Sigmoid colon (tissue), 7 donors: Measurements from ENCODE around the gene DGKH. TPM values are rescaled to one million over a fixed set of nuclear protein-coding genes. Genes with fewer than 3 reads are reported as not detected.
"Not testable (repeated sequence)": the region's sequence is repeated elsewhere in the genome, so short reads cannot be mapped to it uniquely, and the experiment has no call there.

Experiments
- DNase-seq: peaks from one replicate; pipeline ENCODE4 v3.0.0-alpha.2; 2019
- H3K27ac ChIP-seq, 4 donors: fragments of 200-600 bp; sonication (generic); one replicate each; pipeline ENCODE4 v1.5.1; 2016 to 2019; ENCODE audit warnings: mild to moderate bottlenecking in 1 of 4
- H3K27me3 ChIP-seq, 3 donors: fragments of 200-600 bp; sonication (generic); one replicate each; pipeline ENCODE4 v1.5.1; 2019; ENCODE audit warnings: mild to moderate bottlenecking in 1 of 3
- H3K36me3 ChIP-seq, 4 donors: fragments of 200-600 bp; sonication (generic); one replicate each; pipeline ENCODE4 v1.5.1; 2016 to 2019
- H3K4me1 ChIP-seq, 4 donors: fragments of 200-600 bp; sonication (generic); one replicate each; pipeline ENCODE4 v1.5.1; 2017 to 2019
- H3K4me3 ChIP-seq, 4 donors: fragments of 200-600 bp; sonication (generic); one replicate each; pipeline ENCODE4 v1.5.1; 2017 to 2019; ENCODE audit warnings: mild to moderate bottlenecking in 2 of 4, moderate library complexity in 1 of 4
- H3K9me3 ChIP-seq, 4 donors: fragments of 200-600 bp in 3 of 4; sonication (generic) in 3 of 4; one replicate each; pipeline versions ENCODE4 v1.5.1 to v1.6.1; 2013 to 2019
- EP300 ChIP-seq, 4 donors: sonication (generic); formaldehyde crosslinking; IDR thresholded peaks; one replicate each; pipeline ENCODE4 v1.6.1; 2017; ENCODE audit warnings: antibody characterized with exemption in 4 of 4
- POLR2A ChIP-seq, 2 donors: fragments of 450-650 bp; IDR thresholded peaks; one replicate each; pipeline ENCODE4 v1.6.1; 2016; ENCODE audit warnings: antibody characterized with exemption in 2 of 2, mild to moderate bottlenecking in 2 of 2, moderate library complexity in 2 of 2
- POLR2AphosphoS5 ChIP-seq, 4 donors: sonication (generic); formaldehyde crosslinking; IDR thresholded peaks; one replicate each; pipeline ENCODE4 v1.6.1; 2017; ENCODE audit warnings: antibody characterized with exemption in 4 of 4
- WGBS, 2 donors: extraction: QIAGEN DNeasy Blood & Tissue Kit; methylation state at CpG; one replicate each; pipeline ENCODE4 v1.1.7; 2013; 5-methylcytosine and 5-hydroxymethylcytosine counted together
- intact Hi-C: fragments of 100-400 bp; cut with DNase I; formaldehyde crosslinking; loops from one replicate; pipeline ENCODE4 v1.15.1; 2023
- polyA plus RNA-seq, 3 donors: library from polyadenylated mRNA; stranded (reverse); fragments of 200-250 nt; gene quantifications; one replicate each; pipeline ENCODE4 v1.2.3, GENCODE V29; 2013
- total RNA-seq, 4 donors: library from RNA; depleted of rRNA; stranded (reverse); fragments of >200 nt; gene quantifications; one replicate each; pipeline ENCODE4 v1.1.0, GENCODE V29; 2016
- TF ChIP-seq, protein P1 (sequence below), 4 experiments: fragments of 450-650 bp in 3 of 4; fragments of 200-600 bp in 1 of 4; IDR thresholded peaks; one replicate each; pipeline ENCODE4 v1.5.1; 2016 to 2019; ENCODE audit warnings: antibody characterized with exemption in 4 of 4, mild to moderate bottlenecking in 3 of 4, moderate library complexity in 2 of 4
- donor health status: healthy with polysubstance abuse.
- donor health status: Bipolar disorder and iron deficiency.
- donor health status: healthy.

Gene DGKH
- total and polyA plus RNA-seq, 7 donors: 1.2 to 23.3 (median 13.9) TPM

DNA sequence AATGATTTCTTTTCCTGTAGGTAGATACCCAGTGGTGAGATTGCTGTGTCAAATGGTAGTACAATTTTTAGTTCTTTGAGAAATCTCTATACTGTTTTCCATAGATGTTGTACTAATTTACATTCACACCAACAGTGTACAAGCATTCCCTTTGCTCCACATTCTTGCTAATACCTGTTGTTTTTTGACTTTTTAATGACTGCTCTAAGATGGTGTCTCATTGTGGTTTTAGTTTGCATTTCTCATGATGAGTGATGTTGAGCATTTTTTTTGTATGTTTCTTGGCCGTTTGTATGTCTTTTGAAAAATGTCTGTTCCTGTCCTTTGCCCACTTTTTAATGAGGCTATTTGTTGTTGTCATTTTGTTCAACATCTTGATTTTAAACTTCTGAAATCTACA lies 103.3 kb downstream of the DGKH start:
- no peaks in the 10 kb centered on the region for H3K4me1 ChIP-seq
- TF ChIP-seq POLR2AphosphoS5 (IDR thresholded peaks at IDR 0.05) (no peak), EP300 (IDR thresholded peaks at IDR 0.05) (no peak), POLR2A (IDR thresholded peaks at IDR 0.05) (no peak)
- TF ChIP-seq, protein P1, sequence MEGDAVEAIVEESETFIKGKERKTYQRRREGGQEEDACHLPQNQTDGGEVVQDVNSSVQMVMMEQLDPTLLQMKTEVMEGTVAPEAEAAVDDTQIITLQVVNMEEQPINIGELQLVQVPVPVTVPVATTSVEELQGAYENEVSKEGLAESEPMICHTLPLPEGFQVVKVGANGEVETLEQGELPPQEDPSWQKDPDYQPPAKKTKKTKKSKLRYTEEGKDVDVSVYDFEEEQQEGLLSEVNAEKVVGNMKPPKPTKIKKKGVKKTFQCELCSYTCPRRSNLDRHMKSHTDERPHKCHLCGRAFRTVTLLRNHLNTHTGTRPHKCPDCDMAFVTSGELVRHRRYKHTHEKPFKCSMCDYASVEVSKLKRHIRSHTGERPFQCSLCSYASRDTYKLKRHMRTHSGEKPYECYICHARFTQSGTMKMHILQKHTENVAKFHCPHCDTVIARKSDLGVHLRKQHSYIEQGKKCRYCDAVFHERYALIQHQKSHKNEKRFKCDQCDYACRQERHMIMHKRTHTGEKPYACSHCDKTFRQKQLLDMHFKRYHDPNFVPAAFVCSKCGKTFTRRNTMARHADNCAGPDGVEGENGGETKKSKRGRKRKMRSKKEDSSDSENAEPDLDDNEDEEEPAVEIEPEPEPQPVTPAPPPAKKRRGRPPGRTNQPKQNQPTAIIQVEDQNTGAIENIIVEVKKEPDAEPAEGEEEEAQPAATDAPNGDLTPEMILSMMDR (IDR thresholded peaks at IDR 0.05): no peak
- 74 to 75% methylated on average over 1 of the region's 1 CpG for WGBS, 2 donors
- no peak overlapping the region for H3K27ac ChIP-seq
- no peaks in the 10 kb centered on the region for H3K9me3 ChIP-seq
- H3K27me3 ChIP-seq: no peaks in the 10 kb centered on the region
- H3K4me3 ChIP-seq: no peak overlapping the region
- intact Hi-C loops: no loop called here
- peaks cover 0 to 19% (median 2%) of the 10 kb centered on the region in 4 donors for H3K36me3 ChIP-seq
- no peak for DNase-seq

DNA sequence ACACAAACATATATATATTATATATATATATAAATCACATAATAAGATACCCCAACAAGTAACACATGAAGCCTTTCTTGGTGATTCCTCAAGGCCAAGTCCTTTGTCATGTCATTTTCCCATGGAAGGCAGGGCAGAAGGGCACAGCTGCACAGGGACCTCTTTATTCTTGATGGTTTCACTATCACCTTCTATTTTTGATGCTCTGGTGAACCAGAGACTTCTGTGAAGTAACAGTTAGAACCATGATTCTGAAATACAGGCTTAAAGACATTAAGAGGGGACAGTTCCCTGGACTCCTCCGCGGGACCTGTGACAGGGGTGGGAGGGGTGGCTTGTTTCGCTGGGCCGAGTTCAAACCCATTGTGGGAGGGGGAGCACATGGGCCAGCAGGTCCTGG lies 104.0 kb downstream of the DGKH start:
- no peak for DNase-seq
- no peaks in the 10 kb centered on the region for H3K4me1 ChIP-seq
- intact Hi-C loops: no loop called here
- TF ChIP-seq EP300 (IDR thresholded peaks at IDR 0.05) (no peak), POLR2AphosphoS5 (IDR thresholded peaks at IDR 0.05) (no peak), POLR2A (IDR thresholded peaks at IDR 0.05) (no peak)
- TF ChIP-seq, protein P1 (IDR thresholded peaks at IDR 0.05): no peak
- H3K4me3 ChIP-seq: no peak overlapping the region
- H3K36me3 ChIP-seq: peaks cover 0 to 23% (median 3%) of the 10 kb centered on the region in 4 donors
- H3K27me3 ChIP-seq: no peaks in the 10 kb centered on the region
- H3K27ac ChIP-seq: no peak overlapping the region
- 93 to 96% methylated on average over 4 of the region's 4 CpGs for WGBS, 2 donors
- H3K9me3 ChIP-seq: no peaks in the 10 kb centered on the region

DNA sequence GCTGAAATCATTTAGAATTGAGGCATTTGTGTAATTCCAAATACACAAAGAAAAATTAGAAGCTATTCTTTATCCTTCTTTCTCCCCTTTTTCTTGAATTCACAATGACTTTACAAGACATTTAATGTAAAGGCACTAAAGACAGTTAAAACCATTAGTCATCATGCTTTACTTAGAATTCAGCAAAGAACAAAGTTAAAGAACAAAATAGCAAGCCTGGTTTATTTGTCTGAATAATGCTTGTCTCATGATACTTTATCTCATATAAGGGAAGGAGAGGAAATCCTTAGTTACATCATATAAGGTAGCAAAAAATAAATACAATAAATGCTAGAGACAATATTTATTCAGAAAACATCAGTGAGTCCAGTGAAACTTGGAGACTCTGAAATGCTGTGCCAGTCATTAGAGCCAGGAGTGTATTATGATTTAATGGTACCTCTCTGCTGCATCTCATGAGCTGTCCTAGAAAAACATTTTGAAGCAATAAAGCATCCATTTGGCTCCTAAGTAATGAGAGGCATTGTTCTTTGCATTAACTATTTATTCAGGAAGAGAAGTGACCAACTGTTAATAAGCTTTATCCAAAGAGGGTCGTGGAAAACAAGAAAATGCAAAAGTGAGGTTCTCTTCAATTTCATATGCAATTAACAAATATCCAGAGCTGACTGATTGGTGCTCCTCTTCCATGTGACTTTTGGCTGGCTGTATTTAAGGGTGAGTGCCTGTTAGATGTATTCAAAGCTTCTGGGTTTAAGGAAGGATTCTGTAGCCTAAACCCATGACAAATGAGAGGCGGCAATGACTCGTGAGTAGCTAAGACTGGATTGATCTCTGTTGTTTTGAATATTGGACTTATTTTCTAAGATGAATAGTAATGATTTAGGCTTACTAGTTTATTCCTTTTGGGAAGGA lies 105.0 kb downstream of the DGKH start:
- H3K27ac ChIP-seq: no peak overlapping the region
- H3K4me1 ChIP-seq: no peaks in the 10 kb centered on the region
- no peaks in the 10 kb centered on the region for H3K27me3 ChIP-seq
- no peak for DNase-seq
- intact Hi-C loops: no loop called here
- H3K36me3 ChIP-seq: peaks cover 0 to 33% (median 4%) of the 10 kb centered on the region in 4 donors
- WGBS, 2 donors: 83 to 92% methylated on average over 3 of the region's 3 CpGs
- H3K4me3 ChIP-seq: no peak overlapping the region
- H3K9me3 ChIP-seq: no peaks in the 10 kb centered on the region
- TF ChIP-seq POLR2A (IDR thresholded peaks at IDR 0.05) (no peak), EP300 (IDR thresholded peaks at IDR 0.05) (no peak), POLR2AphosphoS5 (IDR thresholded peaks at IDR 0.05) (no peak)
- TF ChIP-seq, protein P1 (IDR thresholded peaks at IDR 0.05): no peak

- no peaks in the 10 kb centered on the region for H3K4me1 ChIP-seq
- H3K4me3 ChIP-seq: no peak overlapping the region
- H3K27ac ChIP-seq: no peak overlapping the region
- DNase-seq: no peak
- WGBS, 2 donors: 90 to 96% methylated on average over 3 of the region's 3 CpGs
- intact Hi-C loops: no loop called here
- TF ChIP-seq, protein P1 (IDR thresholded peaks at IDR 0.05): no peak
- TF ChIP-seq EP300 (IDR thresholded peaks at IDR 0.05) (no peak), POLR2A (IDR thresholded peaks at IDR 0.05) (no peak), POLR2AphosphoS5 (IDR thresholded peaks at IDR 0.05) (no peak)
- no peaks in the 10 kb centered on the region for H3K9me3 ChIP-seq
- peaks cover 0 to 48% (median 7%) of the 10 kb centered on the region in 4 donors for H3K36me3 ChIP-seq
- no peaks in the 10 kb centered on the region for H3K27me3 ChIP-seq
Measured at GRCh38 chr13:42155251-42155650, 106.8 kb downstream of the DGKH start.

- H3K36me3 ChIP-seq: peaks cover 0 to 36% (median 10%) of the 10 kb centered on the region in 4 donors
- DNase-seq, H3K9me3 ChIP-seq, H3K4me1 ChIP-seq, H3K27ac ChIP-seq, intact Hi-C loops, H3K4me3 ChIP-seq, H3K27me3 ChIP-seq: not testable (repeated sequence)
- WGBS, 2 donors: 62 to 92% methylated on average over 1 of the region's 2 CpGs
Measured at GRCh38 chr13:42163338-42163737, 114.9 kb downstream of the DGKH start.

DNA sequence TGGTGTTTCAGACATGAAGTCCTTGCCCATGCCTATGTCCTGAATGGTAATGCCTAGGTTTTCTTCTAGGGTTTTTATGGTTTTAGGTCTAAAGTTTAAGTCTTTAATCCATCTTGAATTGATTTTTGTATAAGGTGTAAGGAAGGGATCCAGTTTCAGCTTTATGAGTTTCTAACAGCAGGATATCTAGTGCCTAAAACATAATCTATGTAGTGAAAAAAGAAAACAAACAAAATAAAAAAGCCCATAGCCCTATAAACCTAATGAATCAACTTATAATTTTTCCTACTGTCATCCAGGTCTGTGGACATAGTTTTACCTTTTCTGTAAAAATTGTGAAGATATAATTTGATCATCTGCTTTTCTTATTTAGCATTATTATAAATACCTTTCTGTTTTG lies 115.5 kb downstream of the DGKH start:
- H3K4me3 ChIP-seq, DNase-seq, H3K27me3 ChIP-seq, H3K9me3 ChIP-seq, H3K27ac ChIP-seq, intact Hi-C loops, H3K4me1 ChIP-seq: not testable (repeated sequence)
- peaks cover 0 to 36% (median 12%) of the 10 kb centered on the region in 4 donors for H3K36me3 ChIP-seq
